ENCODE results near the gene SEPTIN6. TPM values are rescaled to one million over a fixed set of nuclear protein-coding genes. Genes with fewer than 3 reads are reported as not detected.

Gene SEPTIN6
- total and polyA plus RNA-seq, 2 of the 8 experiments (the other 6 are each of a cell fraction or from before 2014, with no cell fraction given) = 31.0 to 42.6 TPM

DNA sequence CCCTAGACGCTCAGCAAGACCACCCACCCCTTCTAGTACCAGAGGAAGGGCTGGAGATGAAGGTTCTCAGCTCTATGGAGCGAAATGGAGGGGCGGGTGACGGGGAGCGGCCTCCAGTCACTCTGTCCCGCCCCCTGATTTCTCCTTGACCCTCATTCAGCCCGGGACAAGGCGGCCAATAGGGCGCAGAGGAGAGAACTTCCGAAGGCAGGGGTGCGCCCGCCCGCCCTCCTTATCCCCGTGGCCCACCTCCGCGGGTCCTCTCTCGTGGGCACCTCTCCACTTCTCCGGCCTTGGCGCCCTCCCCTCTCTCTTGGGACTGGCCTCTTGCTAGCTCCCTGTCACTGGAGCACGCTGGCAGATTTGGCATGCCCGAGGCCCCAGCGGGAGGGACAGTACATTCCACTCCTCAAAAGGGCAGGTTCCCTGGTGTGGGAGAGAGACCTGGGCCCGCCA, 1.1 kb upstream of the SEPTIN6 start (continued):
- no peak for TF ChIP-seq RBBP5 (IDR thresholded peaks at IDR 0.05; ENCODE audit: borderline replicate concordance, low read depth, low read length)
- no peak for TF ChIP-seq KDM1A (IDR thresholded peaks at IDR 0.05; ENCODE audit: borderline replicate concordance, low read length)
- no peak for TF ChIP-seq NRF1 (IDR thresholded peaks at IDR 0.05; ENCODE audit: low read depth, low read length)
- no peak for TF ChIP-seq CEBPB (IDR thresholded peaks at IDR 0.05; ENCODE audit: low read depth, low read length)
- TF ChIP-seq, protein P1, sequence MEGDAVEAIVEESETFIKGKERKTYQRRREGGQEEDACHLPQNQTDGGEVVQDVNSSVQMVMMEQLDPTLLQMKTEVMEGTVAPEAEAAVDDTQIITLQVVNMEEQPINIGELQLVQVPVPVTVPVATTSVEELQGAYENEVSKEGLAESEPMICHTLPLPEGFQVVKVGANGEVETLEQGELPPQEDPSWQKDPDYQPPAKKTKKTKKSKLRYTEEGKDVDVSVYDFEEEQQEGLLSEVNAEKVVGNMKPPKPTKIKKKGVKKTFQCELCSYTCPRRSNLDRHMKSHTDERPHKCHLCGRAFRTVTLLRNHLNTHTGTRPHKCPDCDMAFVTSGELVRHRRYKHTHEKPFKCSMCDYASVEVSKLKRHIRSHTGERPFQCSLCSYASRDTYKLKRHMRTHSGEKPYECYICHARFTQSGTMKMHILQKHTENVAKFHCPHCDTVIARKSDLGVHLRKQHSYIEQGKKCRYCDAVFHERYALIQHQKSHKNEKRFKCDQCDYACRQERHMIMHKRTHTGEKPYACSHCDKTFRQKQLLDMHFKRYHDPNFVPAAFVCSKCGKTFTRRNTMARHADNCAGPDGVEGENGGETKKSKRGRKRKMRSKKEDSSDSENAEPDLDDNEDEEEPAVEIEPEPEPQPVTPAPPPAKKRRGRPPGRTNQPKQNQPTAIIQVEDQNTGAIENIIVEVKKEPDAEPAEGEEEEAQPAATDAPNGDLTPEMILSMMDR (IDR thresholded peaks at IDR 0.05; ENCODE audit: control extremely low read depth in 1 of 3, insufficient read depth in 1 of 3, low read depth in 1 of 3, low read length in 3 of 3) = no peak
